ENCODE results near the gene PIK3IP1. TPM values are rescaled to one million over a fixed set of nuclear protein-coding genes. Genes with fewer than 3 reads are reported as not detected.
A peak's percentile ranks its signal among the peaks of the same experiment; 100 is the strongest.

PIK3IP1 gene
- total RNA-seq, 2 donors from 2014 or later: 14.6 to 17.6 TPM

- peak overlapping the region; percentile 93 to 99 for H3K27ac ChIP-seq
- H3K4me1 ChIP-seq: peaks cover 0 to 51% of the 10 kb centered on the region in 2 donors
- H3K9me3 ChIP-seq: no peaks in the 10 kb centered on the region
- peak overlapping the region; percentile 56 to 73 for H3K4me3 ChIP-seq
- TF ChIP-seq CTCF (IDR thresholded peaks at IDR 0.05): no peak
- no peaks in the 10 kb centered on the region for H3K27me3 ChIP-seq
- peaks cover 34% of the 10 kb centered on the region for H3K36me3 ChIP-seq
- peak; percentile 98 for DNase-seq (ENCODE audit: low spot score)
These were observed 1.5 kb downstream of the PIK3IP1 start for GRCh38 chr22:31290494-31291471.

- H3K4me1 ChIP-seq: peaks cover 0 to 48% of the 10 kb centered on the region in 2 donors
- DNase-seq (ENCODE audit: low spot score): no peak
These were observed 2.9 kb downstream of the PIK3IP1 start for GRCh38 chr22:31289344-31289743.

GRCh38 chr22:31288496-31289240 is 3.6 kb downstream of the PIK3IP1 start:
- Histone ChIP-seq H3K36me3 (peaks cover 54% of the 10 kb centered on the region), H3K9me3 (no peaks in the 10 kb centered on the region), H3K27ac (peak overlapping the region; percentile 93 to 99), H3K27me3 (no peaks in the 10 kb centered on the region), H3K4me1 (peaks cover 0 to 48% of the 10 kb centered on the region in 2 donors), H3K4me3 (no peak overlapping the region)
- DNase-seq (ENCODE audit: low spot score): no peak
- no peak for TF ChIP-seq CTCF (IDR thresholded peaks at IDR 0.05)

More at GRCh38 chr22:31289344-31289743, 2.9 kb downstream of the PIK3IP1 start:
- no peak for TF ChIP-seq CTCF (IDR thresholded peaks at IDR 0.05)
- Histone ChIP-seq H3K9me3 (no peaks in the 10 kb centered on the region), H3K27me3 (no peaks in the 10 kb centered on the region), H3K36me3 (peaks cover 48% of the 10 kb centered on the region), H3K27ac (peak overlapping the region; percentile 93 to 99), H3K4me3 (no peak overlapping the region)

- no peaks in the 10 kb centered on the region for H3K9me3 ChIP-seq
- peaks cover 57% of the 10 kb centered on the region for H3K36me3 ChIP-seq
- no peaks in the 10 kb centered on the region for H3K27me3 ChIP-seq
- H3K27ac ChIP-seq: peak overlapping the region; percentile 50 to 99
- no peak for TF ChIP-seq CTCF (IDR thresholded peaks at IDR 0.05)
- H3K4me3 ChIP-seq: no peak overlapping the region
- H3K4me1 ChIP-seq: peaks cover 0 to 43% of the 10 kb centered on the region in 2 donors
- no peak for DNase-seq (ENCODE audit: low spot score)
These were observed 4.3 kb downstream of the PIK3IP1 start for GRCh38 chr22:31287818-31288495.

All from right atrium auricular region (tissue), 2 donors.